Stimulated activated CD4-positive, alpha-beta T cell treated with anti-CD3 and anti-CD28 coated beads, Interleukin-1b, Interleukin-23, amount 100 ng/mL, for 4 hours (primary cell): ENCODE measurements around the gene MGAT2.
A peak's percentile ranks its signal among the peaks of the same experiment; 100 is the strongest.
"Not testable (repeated sequence)": the region's sequence is repeated elsewhere in the genome, so short reads cannot be mapped to it uniquely, and the experiment has no call there.

Experiments used
- DNase-seq, 2 donors: peaks; one replicate each; pipeline ENCODE4 v3.0.0-alpha.2; 2020; ENCODE audit warnings: low read depth in 2 of 2

MGAT2 gene

GRCh38 chr14:49620182-49621113, at the start of gene MGAT2, which contains the start of gene RPL36AL:
TSS of gene MGAT2 (plus strand) at chr14:49620799. CDS start at chr14:49621269, 470 bp downstream.
TSS of gene RPL36AL (minus strand) at chr14:49620626. CDS start at chr14:49619104, 1,522 bp downstream.
- peak; percentile 85 to 87 for DNase-seq

- DNase-seq, result no peak
These were observed 46.6 kb upstream of the MGAT2 start for GRCh38 chr14:49574038-49574437.

GRCh38 chr14:49578141-49578540, 42.5 kb upstream of the MGAT2 start:
- DNase-seq, result no peak

- DNase-seq, result no peak
These were observed 40.8 kb upstream of the MGAT2 start for GRCh38 chr14:49579841-49580240.

- DNase-seq, result no peak
These were observed 39.1 kb upstream of the MGAT2 start for GRCh38 chr14:49581209-49582112.

- DNase-seq, result no peak
These were observed 38.3 kb upstream of the MGAT2 start for GRCh38 chr14:49582113-49582977.

GRCh38 chr14:49583629-49584028, 37.0 kb upstream of the MGAT2 start:
- no peak for DNase-seq

- DNase-seq, result no peak
These were observed 36.5 kb upstream of the MGAT2 start for GRCh38 chr14:49584058-49584457.

- DNase-seq, result not testable (repeated sequence)
These were observed 35.5 kb upstream of the MGAT2 start for GRCh38 chr14:49584981-49585640.

- DNase-seq, result peak; percentile 93 to 99
These were observed 34.6 kb upstream of the MGAT2 start, which contains the start of gene RPS29 for GRCh38 chr14:49585803-49586672. TSS of gene RPS29 (minus strand) at chr14:49586380. CDS start at chr14:49586346, 34 bp downstream.

GRCh38 chr14:49586673-49587460, 33.7 kb upstream of the MGAT2 start:
- peak in 1 of 2 donors; percentile 46 for DNase-seq

- no peak for DNase-seq
These were observed 31.2 kb upstream of the MGAT2 start for GRCh38 chr14:49589387-49589786.

- DNase-seq, result no peak
These were observed 27.6 kb upstream of the MGAT2 start for GRCh38 chr14:49593016-49593415.

- no peak for DNase-seq
These were observed 26.1 kb upstream of the MGAT2 start for GRCh38 chr14:49594347-49595091.

GRCh38 chr14:49598189-49598484, 22.5 kb upstream of the MGAT2 start:
- DNase-seq, result no peak

GRCh38 chr14:49598485-49599300, 21.9 kb upstream of the MGAT2 start, which contains the start of gene LRR1:
TSS of gene LRR1 (plus strand) at chr14:49598940. CDS start at chr14:49599021, 81 bp downstream.
- DNase-seq, result peak; percentile 73 to 81

GRCh38 chr14:49607583-49607982, 13.0 kb upstream of the MGAT2 start:
- no peak for DNase-seq
